Neural cell (in vitro differentiated cells): ENCODE data around the gene BCAP31. TPM values are rescaled to one million over a fixed set of nuclear protein-coding genes. Genes with fewer than 3 reads are reported as not detected.

Experiments used
- H2AFZ ChIP-seq: fragments of 200-600, 300-800 bp; sonication (generic), shearing (Covaris generic); 2 replicates; pipeline ENCODE4 v1.6.0; 2014; ENCODE audit warnings: low read depth, mild to moderate bottlenecking, antibody characterized with exemption, low read length, moderate library complexity
- H3F3A ChIP-seq: fragments of 200-600 bp; shearing (Covaris generic); 2 replicates; pipeline ENCODE4 v1.6.1; 2016; ENCODE audit warnings: mild to moderate bottlenecking, moderate library complexity, mixed read lengths, antibody characterized with exemption, low read length; ENCODE audit not compliant: insufficient read depth, poor library complexity, severe bottlenecking
- H3K27ac ChIP-seq: fragments of 200-600, 300-800 bp; sonication (generic), shearing (Covaris generic); 2 replicates; pipeline ENCODE4 v1.5.1; 2014; ENCODE audit warnings: mild to moderate bottlenecking, low read length, moderate library complexity
- H3K27me3 ChIP-seq: fragments of 300-800, 200-600 bp; sonication (generic), shearing (Covaris generic); 2 replicates; pipeline ENCODE4 v1.6.0; 2014; ENCODE audit warnings: mild to moderate bottlenecking, low read depth, low read length, moderate library complexity; ENCODE audit not compliant: insufficient read depth
- H3K36me3 ChIP-seq: fragments of 300-800, 200-600 bp; sonication (generic), shearing (Covaris generic); 2 replicates; pipeline ENCODE4 v1.5.1; 2014; ENCODE audit warnings: mild to moderate bottlenecking, antibody characterized with exemption, low read length, moderate library complexity; ENCODE audit not compliant: insufficient read depth
- H3K4me2 ChIP-seq: fragments of 300-800, 200-600 bp; sonication (generic), shearing (Covaris generic); 2 replicates; pipeline ENCODE4 v1.6.0; 2014; ENCODE audit warnings: mild to moderate bottlenecking, low read length
- H3K4me3 ChIP-seq: fragments of 300-800, 200-600 bp; sonication (generic), shearing (Covaris generic); 2 replicates; pipeline ENCODE4 v1.5.1; 2014; ENCODE audit warnings: mild to moderate bottlenecking, low read length, moderate library complexity
- H3K79me2 ChIP-seq: fragments of 200-600 bp; shearing (Covaris generic); replicated peaks from 2 replicates; pipeline ENCODE4 v1.6.0; 2014; ENCODE audit warnings: mild to moderate bottlenecking, low read length, moderate library complexity; ENCODE audit not compliant: insufficient read depth
- H3K9ac ChIP-seq: fragments of 300-800, 200-600 bp; sonication (generic), shearing (Covaris generic); 2 replicates; pipeline ENCODE4 v1.6.1; 2016; ENCODE audit warnings: mild to moderate bottlenecking, low read length, mixed read lengths
- H3K9me2 ChIP-seq: fragments of 200-600 bp; shearing (Covaris generic); 2 replicates; pipeline ENCODE4 v1.6.1; 2016; ENCODE audit warnings: mild to moderate bottlenecking, low read length, mixed read lengths; ENCODE audit not compliant: insufficient read depth
- H3K9me3 ChIP-seq: fragments of 200-600, 300-800 bp; sonication (generic), shearing (Covaris generic); 2 replicates; pipeline ENCODE4 v1.6.1; 2016; ENCODE audit warnings: mild to moderate bottlenecking, mixed run types, low read length, moderate library complexity, mixed read lengths
- H4K20me1 ChIP-seq: fragments of 200-600 bp; shearing (Covaris generic); 2 replicates; pipeline ENCODE4 v1.6.1; 2016; ENCODE audit warnings: mild to moderate bottlenecking, mixed run types; ENCODE audit not compliant: insufficient read depth
- EP300 ChIP-seq: fragments of 450-650 bp; conservative IDR thresholded peaks from 2 replicates; pipeline ENCODE4 v1.6.1; 2014; ENCODE audit warnings: antibody characterized with exemption, mild to moderate bottlenecking, moderate library complexity; ENCODE audit not compliant: poor library complexity, severe bottlenecking
- EZH2 ChIP-seq: fragments of 200-600, 300-800 bp; shearing (Covaris generic), sonication (generic); IDR thresholded peaks from 2 replicates; pipeline ENCODE4 v1.6.1; 2014; ENCODE audit warnings: antibody characterized with exemption, low read length, borderline replicate concordance, mild to moderate bottlenecking; ENCODE audit not compliant: insufficient read depth, poor library complexity, severe bottlenecking
- MXI1 ChIP-seq: fragments of 450-650 bp; conservative IDR thresholded peaks from 2 replicates; pipeline ENCODE4 v1.6.1; 2014; ENCODE audit warnings: antibody characterized with exemption, mild to moderate bottlenecking; ENCODE audit not compliant: poor library complexity, severe bottlenecking
- POLR2AphosphoS5 ChIP-seq: IDR thresholded peaks from 2 replicates; pipeline ENCODE4 v1.6.1; 2012
- RAD21 ChIP-seq: fragments of 450-650 bp; conservative IDR thresholded peaks from 2 replicates; pipeline ENCODE4 v1.6.1; 2014; ENCODE audit warnings: antibody characterized with exemption, mild to moderate bottlenecking, moderate library complexity
- SMC3 ChIP-seq: fragments of 450-650 bp; conservative IDR thresholded peaks from 2 replicates; pipeline ENCODE4 v1.6.1; 2014; ENCODE audit warnings: antibody characterized with exemption, mild to moderate bottlenecking, moderate library complexity; ENCODE audit not compliant: poor library complexity
- TAF1 ChIP-seq: IDR thresholded peaks from 2 replicates; pipeline ENCODE4 v1.6.1; 2012; ENCODE audit warnings: low read depth
- polyA plus RNA-seq: library from polyadenylated mRNA; depleted of rRNA; stranded (reverse); fragments of >200 nt; gene quantifications from 2 replicates; pipeline ENCODE4 v1.2.3, GENCODE V29; 2014
- TF ChIP-seq, protein P1 (sequence below): fragments of 450-650 bp; IDR thresholded peaks from 2 replicates; pipeline ENCODE4 v1.5.1; 2014; ENCODE audit warnings: antibody characterized with exemption, mild to moderate bottlenecking, moderate library complexity; ENCODE audit not compliant: poor library complexity, severe bottlenecking
- TF ChIP-seq, protein P2 (sequence below): IDR thresholded peaks from 2 replicates; pipeline ENCODE4 v1.6.1; 2012; ENCODE audit warnings: borderline replicate concordance

BCAP31 gene
- polyA plus RNA-seq, 1 donor from 2014 or later = 182 TPM

DNA sequence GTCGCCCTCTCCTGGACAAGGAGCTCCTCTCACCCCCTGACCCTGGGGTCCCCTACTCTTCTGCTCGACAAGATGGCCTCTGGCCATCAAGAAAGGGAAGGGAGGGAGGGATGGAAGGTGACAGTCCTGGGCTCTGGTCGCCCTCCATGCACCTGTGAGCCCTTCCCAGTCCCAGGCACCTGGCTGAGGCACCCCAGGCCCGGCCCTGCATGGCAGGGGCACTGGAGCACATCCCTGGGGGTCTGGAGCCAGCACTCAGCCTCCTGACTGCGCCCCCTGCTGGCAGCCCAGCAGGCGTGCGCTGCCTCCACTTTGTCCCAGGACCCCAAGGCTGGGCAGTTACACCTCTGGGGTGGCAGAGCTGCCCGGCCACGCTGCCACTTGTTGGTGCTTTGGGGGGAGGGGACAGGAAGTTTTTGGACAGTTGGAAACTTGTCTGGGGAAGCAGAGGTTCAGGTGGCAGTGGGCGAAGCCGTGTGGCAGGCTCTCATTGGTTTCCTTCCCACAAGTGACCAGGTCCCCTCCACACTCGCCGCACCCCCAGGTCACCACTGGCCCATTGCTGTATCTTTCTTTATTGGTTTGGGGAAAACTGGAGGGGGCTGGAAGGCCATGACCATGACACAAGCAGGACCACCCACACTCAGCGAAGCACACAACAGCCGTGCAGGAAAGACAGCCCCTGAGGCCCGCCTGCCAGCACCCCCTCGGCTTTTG lies 54.9 kb downstream of the BCAP31 start (continued):
- TF ChIP-seq, protein P1, sequence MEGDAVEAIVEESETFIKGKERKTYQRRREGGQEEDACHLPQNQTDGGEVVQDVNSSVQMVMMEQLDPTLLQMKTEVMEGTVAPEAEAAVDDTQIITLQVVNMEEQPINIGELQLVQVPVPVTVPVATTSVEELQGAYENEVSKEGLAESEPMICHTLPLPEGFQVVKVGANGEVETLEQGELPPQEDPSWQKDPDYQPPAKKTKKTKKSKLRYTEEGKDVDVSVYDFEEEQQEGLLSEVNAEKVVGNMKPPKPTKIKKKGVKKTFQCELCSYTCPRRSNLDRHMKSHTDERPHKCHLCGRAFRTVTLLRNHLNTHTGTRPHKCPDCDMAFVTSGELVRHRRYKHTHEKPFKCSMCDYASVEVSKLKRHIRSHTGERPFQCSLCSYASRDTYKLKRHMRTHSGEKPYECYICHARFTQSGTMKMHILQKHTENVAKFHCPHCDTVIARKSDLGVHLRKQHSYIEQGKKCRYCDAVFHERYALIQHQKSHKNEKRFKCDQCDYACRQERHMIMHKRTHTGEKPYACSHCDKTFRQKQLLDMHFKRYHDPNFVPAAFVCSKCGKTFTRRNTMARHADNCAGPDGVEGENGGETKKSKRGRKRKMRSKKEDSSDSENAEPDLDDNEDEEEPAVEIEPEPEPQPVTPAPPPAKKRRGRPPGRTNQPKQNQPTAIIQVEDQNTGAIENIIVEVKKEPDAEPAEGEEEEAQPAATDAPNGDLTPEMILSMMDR = peak; percentile 51
- peak; percentile 10 for TF ChIP-seq RAD21

DNA sequence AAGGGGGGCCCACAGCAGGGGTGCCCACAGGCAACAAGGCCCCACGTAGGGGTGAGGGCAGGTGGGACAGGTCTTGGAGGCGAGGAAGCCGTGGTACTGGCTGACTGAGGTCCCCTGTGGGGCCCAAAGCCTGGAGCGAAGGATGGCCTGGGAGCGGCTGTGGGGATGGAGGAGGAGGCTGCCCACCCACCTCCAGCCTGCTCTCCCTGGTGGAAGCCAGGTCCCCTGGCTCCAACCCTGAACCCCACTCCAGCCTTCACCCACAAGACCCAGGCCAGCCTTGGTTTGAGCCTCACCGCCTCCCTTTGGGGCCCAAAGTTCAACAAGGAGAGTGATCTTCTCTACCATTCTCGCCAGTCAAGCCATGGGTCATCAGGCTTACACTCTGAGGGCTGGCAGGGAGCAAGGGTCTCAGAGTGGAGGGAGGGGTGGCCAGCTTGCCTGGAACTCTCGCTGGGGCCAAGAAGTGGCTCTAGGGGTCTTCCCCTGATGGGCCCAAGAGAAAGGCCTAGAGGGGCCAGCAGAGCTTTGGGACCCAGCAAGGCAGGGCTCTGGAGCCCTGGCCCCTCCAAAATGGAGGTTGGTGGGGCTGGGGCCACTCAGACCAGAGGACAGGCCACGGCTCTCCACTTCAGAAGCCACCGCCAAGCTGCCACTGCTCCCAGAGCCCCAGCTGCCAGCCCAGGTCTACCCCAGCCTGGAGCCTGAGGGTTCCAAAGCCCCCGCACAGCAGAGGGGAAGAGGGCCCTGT lies 55.6 kb downstream of the BCAP31 start:
- Histone ChIP-seq H3K9me2 (no peaks in the 10 kb centered on the region), H3F3A (no peaks in the 10 kb centered on the region), H4K20me1 (no peaks in the 10 kb centered on the region), H3K79me2 (no peaks in the 10 kb centered on the region), H3K36me3 (no peaks in the 10 kb centered on the region), H3K9ac (no peak overlapping the region), H3K4me3 (no peak overlapping the region), H2AFZ (no peak overlapping the region), H3K9me3 (no peaks in the 10 kb centered on the region), H3K4me2 (no peak overlapping the region), H3K27me3 (no peaks in the 10 kb centered on the region), H3K27ac (no peak overlapping the region)
- TF ChIP-seq, protein P1 = no peak
- TF ChIP-seq, protein P2, sequence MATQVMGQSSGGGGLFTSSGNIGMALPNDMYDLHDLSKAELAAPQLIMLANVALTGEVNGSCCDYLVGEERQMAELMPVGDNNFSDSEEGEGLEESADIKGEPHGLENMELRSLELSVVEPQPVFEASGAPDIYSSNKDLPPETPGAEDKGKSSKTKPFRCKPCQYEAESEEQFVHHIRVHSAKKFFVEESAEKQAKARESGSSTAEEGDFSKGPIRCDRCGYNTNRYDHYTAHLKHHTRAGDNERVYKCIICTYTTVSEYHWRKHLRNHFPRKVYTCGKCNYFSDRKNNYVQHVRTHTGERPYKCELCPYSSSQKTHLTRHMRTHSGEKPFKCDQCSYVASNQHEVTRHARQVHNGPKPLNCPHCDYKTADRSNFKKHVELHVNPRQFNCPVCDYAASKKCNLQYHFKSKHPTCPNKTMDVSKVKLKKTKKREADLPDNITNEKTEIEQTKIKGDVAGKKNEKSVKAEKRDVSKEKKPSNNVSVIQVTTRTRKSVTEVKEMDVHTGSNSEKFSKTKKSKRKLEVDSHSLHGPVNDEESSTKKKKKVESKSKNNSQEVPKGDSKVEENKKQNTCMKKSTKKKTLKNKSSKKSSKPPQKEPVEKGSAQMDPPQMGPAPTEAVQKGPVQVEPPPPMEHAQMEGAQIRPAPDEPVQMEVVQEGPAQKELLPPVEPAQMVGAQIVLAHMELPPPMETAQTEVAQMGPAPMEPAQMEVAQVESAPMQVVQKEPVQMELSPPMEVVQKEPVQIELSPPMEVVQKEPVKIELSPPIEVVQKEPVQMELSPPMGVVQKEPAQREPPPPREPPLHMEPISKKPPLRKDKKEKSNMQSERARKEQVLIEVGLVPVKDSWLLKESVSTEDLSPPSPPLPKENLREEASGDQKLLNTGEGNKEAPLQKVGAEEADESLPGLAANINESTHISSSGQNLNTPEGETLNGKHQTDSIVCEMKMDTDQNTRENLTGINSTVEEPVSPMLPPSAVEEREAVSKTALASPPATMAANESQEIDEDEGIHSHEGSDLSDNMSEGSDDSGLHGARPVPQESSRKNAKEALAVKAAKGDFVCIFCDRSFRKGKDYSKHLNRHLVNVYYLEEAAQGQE = no peak
- TF ChIP-seq SMC3 (no peak), EZH2 (no peak), EP300 (no peak), TAF1 (no peak), POLR2AphosphoS5 (no peak), RAD21 (no peak), MXI1 (no peak)
